Measurements from ENCODE around the gene SHOC2. TPM values are rescaled to one million over a fixed set of nuclear protein-coding genes. Genes with fewer than 3 reads are reported as not detected.

SHOC2 gene
- total RNA-seq, 1 donor: 29.6 TPM

DNA sequence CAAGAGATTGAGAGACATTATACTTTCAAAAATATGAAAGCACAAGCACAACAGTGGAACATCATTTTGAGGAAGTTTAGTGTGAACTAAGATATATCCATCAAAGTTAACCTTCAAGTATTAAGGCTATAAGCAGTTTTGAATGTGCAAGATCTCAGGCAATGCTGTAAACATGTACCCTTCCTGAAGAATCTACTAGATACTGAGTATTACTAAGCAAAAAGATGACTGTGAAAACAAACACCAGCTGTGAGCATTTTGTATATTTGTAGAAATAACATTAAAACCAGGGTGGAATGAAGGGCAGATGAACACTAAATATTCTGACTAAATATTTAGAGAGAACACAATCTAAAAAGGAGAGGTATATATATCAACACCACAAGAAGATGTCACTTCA is 116.1 kb downstream of the SHOC2 start:
- DNase-seq (ENCODE audit: low read depth in 2 of 3, low spot score in 2 of 3): no peak

DNA sequence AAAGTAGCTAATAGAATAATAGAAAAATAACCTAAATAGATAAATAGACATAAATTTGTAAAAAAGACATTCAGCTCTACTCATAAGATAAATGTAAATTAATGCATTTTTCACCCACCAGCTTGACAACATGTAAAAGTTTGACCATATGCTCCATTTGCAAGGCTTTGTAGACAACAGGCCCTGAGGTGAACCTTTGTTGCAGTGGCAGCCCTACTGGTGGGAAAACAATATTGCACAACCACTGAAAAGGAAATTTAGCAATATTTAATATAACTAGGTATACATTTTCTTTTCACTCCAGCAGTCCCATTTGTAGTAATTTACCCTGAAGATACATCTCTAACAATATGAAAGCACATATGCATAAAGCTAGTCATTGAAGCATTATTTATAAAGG is 118.5 kb downstream of the SHOC2 start:
- no peak for DNase-seq (ENCODE audit: low read depth in 2 of 3, low spot score in 2 of 3)

DNA sequence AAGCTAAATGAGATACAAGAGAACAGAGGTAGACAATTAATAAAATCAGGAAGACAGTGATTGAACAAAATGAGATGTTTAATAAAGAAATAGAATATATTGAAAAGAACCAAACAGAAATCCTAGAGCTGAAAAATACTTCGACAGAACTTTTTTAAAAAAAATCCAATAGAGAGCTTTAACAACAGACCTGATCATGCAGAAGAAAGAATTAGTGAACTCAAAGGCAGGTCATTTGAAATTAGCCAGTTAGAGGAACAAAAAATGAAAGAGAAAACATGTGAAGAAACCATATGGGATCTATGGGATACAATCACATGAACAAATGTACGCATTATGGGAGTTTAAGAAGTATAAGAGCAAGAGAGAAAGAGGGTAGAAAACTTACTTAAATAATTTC is 120.1 kb downstream of the SHOC2 start:
- DNase-seq (ENCODE audit: low read depth in 2 of 3, low spot score in 2 of 3): no peak

DNA sequence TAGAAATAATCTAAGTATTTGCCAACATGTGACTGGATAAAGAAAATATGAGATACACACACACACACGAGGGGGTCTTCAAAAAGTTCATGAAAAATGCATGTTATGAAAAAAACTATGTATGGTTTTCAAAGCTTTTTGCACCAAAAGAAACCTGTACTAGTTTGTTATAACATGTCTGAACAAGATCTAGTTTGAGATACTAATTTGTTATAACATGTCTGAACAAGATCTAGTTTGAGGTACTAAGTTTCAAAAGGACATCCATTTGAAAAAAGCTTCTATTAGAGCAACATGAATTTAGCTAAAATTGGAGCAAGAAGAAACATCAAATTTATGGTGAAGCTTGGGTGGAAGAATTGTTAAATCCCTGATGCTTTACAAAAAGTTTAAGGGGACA is 137.6 kb downstream of the SHOC2 start:
- DNase-seq (ENCODE audit: low read depth in 2 of 3, low spot score in 2 of 3): no peak

Small RNA genes within 50 kb of the gene (small RNA-seq; reads per million reads assigned to genes)
- gene MIR548E: not detected

Other genes with a start within 250 kb of the SHOC2 start
- 53.9 TPM for gene PDCD4, start 47.7 kb upstream of the SHOC2 start, total RNA-seq
- 7.0 TPM for gene BBIP1, start 424 bp upstream of the SHOC2 start, total RNA-seq
- gene ADRA2A, start 157.4 kb downstream of the SHOC2 start, total RNA-seq: 6.5 TPM

All from hematopoietic multipotent progenitor cell (in vitro differentiated cells).